Stimulated activated CD4-positive, alpha-beta T cell treated with anti-CD3 and anti-CD28 coated beads, Interleukin-15, amount 100 ng/mL, for 1 hour (primary cell): ENCODE results near the gene GPR63.
"Not testable (repeated sequence)": the region's sequence is repeated elsewhere in the genome, so short reads cannot be mapped to it uniquely, and the experiment has no call there.

Experiments used
- DNase-seq, 2 donors: peaks; one replicate each; pipeline ENCODE4 v3.0.0-alpha.2; 2020; ENCODE audit warnings: low read depth in 1 of 2, low spot score in 1 of 2

GPR63 gene

GRCh38 chr6:96837081-96837971 is at the start of gene GPR63:
Gene GPR63 (minus strand): TSS chr6:96837477. CDS start chr6:96799731, 37,746 bp downstream.
- DNase-seq = peak; percentile 17 to 40

GRCh38 chr6:96886519-96886918 is 49.2 kb upstream of the GPR63 start:
- no peak for DNase-seq

- not testable (repeated sequence) for DNase-seq
These were observed 47.9 kb upstream of the GPR63 start for GRCh38 chr6:96885187-96885631.

- no peak for DNase-seq
These were observed 40.9 kb upstream of the GPR63 start for GRCh38 chr6:96878143-96878542.

- DNase-seq = no peak
These were observed 39.7 kb upstream of the GPR63 start for GRCh38 chr6:96876886-96877545.

GRCh38 chr6:96872976-96873375 is 35.7 kb upstream of the GPR63 start:
- no peak for DNase-seq

- DNase-seq = no peak
These were observed 27.8 kb upstream of the GPR63 start for GRCh38 chr6:96865055-96865405.

- DNase-seq = no peak
These were observed 27.2 kb upstream of the GPR63 start for GRCh38 chr6:96864216-96865054.

GRCh38 chr6:96862560-96862959 is 25.3 kb upstream of the GPR63 start:
- DNase-seq = no peak

- no peak for DNase-seq
These were observed 24.3 kb upstream of the GPR63 start for GRCh38 chr6:96861588-96861987.

- DNase-seq = no peak
These were observed 19.6 kb upstream of the GPR63 start for GRCh38 chr6:96856856-96857255.

GRCh38 chr6:96853083-96853482 is 15.8 kb upstream of the GPR63 start:
- no peak for DNase-seq

GRCh38 chr6:96852605-96853004 is 15.3 kb upstream of the GPR63 start:
- DNase-seq = no peak

- no peak for DNase-seq
These were observed 14.6 kb upstream of the GPR63 start for GRCh38 chr6:96851858-96852257.

- DNase-seq = no peak
These were observed 12.3 kb upstream of the GPR63 start for GRCh38 chr6:96849615-96850014.

- DNase-seq = no peak
These were observed 7.3 kb upstream of the GPR63 start for GRCh38 chr6:96844530-96844929.

- no peak for DNase-seq
These were observed 4.1 kb upstream of the GPR63 start for GRCh38 chr6:96841345-96841744.

GRCh38 chr6:96836631-96837080 is 621 bp downstream of the GPR63 start:
- no peak for DNase-seq

GRCh38 chr6:96834070-96834469 is 3.2 kb downstream of the GPR63 start:
- no peak for DNase-seq

GRCh38 chr6:96832780-96833179 is 4.5 kb downstream of the GPR63 start:
- DNase-seq = no peak

- no peak for DNase-seq
These were observed 10.4 kb downstream of the GPR63 start for GRCh38 chr6:96826865-96827264.
